Cardiac fibroblast (primary cell): ENCODE measurements around the gene SFXN5.

ENCODE experiments used
- DNase-seq, 2 donors: peaks; one replicate each; pipeline versions ENCODE4 v3.0.0 to v3.0.0-alpha.2; 2010; ENCODE audit warnings: low read depth in 2 of 2
- H3K4me3 ChIP-seq, 2 donors: replicated peaks in 1 of 2; 1 replicate in 1 of 2; 2 replicates in 1 of 2; pipeline ENCODE4 v1.5.1; 2011; ENCODE audit warnings: low read depth in 2 of 2, low read length in 2 of 2, mild to moderate bottlenecking in 2 of 2, moderate library complexity in 1 of 2
- TF ChIP-seq, protein P1 (sequence below): IDR thresholded peaks from one replicate; pipeline ENCODE4 v1.5.1; 2011; ENCODE audit warnings: low read depth, mild to moderate bottlenecking, low read length, inconsistent platforms

Gene SFXN5

DNA sequence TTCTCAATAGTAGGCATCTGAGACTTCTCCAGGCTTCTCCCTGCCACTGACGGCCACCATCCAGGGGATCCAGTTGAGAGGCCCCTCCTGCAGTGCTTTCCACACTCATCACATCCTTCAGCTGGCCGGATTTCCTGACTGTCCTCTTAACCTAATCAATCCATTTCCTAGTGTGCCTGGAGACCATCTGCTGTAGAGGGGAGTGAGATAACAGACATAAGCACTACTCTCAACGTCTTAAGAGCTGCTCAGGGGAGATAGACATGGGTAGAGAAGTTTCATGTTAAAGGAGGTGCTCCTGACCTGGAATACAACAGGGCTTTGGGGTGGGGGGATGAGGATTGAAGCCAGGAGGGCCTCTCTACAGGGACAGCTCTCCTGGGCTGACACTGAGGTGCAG lies 170.1 kb downstream of the SFXN5 start:
- TF ChIP-seq, protein P1, sequence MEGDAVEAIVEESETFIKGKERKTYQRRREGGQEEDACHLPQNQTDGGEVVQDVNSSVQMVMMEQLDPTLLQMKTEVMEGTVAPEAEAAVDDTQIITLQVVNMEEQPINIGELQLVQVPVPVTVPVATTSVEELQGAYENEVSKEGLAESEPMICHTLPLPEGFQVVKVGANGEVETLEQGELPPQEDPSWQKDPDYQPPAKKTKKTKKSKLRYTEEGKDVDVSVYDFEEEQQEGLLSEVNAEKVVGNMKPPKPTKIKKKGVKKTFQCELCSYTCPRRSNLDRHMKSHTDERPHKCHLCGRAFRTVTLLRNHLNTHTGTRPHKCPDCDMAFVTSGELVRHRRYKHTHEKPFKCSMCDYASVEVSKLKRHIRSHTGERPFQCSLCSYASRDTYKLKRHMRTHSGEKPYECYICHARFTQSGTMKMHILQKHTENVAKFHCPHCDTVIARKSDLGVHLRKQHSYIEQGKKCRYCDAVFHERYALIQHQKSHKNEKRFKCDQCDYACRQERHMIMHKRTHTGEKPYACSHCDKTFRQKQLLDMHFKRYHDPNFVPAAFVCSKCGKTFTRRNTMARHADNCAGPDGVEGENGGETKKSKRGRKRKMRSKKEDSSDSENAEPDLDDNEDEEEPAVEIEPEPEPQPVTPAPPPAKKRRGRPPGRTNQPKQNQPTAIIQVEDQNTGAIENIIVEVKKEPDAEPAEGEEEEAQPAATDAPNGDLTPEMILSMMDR = no peak
- H3K4me3 ChIP-seq = no peak overlapping the region
- no peak for DNase-seq

DNA sequence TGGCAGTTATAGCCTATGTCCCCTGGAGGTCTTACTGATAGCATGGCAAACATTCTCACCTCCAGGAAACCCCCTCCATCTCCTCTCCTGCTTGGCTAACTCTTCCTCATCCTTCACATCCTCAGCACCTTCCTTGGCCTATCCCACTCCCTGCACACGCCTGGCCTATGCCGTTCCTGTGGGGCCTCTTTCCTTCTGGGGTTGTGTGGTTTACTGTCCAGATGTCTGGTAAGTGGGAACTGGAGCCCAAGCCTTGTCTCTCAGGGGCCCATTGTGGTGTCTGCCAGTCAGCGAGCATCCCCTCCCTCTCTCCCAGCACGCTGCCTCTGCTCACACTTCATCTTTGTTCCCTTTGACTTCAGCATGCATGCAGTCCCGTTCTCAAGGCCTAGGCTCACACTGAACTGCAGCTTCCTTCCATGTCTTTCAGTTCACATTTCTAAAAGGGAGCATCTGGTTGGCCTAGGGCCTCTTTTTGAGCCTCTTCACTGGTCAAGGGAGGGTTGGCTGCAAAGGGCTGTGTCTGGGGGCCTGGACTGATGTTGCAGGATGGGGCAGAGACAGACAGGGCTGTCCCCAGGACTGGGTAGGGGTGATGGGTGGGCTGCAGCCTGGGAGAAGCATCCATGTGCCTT lies 171.2 kb downstream of the SFXN5 start:
- no peak overlapping the region for H3K4me3 ChIP-seq
- no peak for DNase-seq
- TF ChIP-seq, protein P1 = no peak

GRCh38 chr2:72898585-72898906 lies 173.0 kb downstream of the SFXN5 start:
- no peak for DNase-seq
- H3K4me3 ChIP-seq = no peak overlapping the region
- TF ChIP-seq, protein P1 = no peak

- no peak for DNase-seq
- TF ChIP-seq, protein P1 = no peak
- H3K4me3 ChIP-seq = no peak overlapping the region
Observed at GRCh38 chr2:72897785-72898584, 173.5 kb downstream of the SFXN5 start.

DNA sequence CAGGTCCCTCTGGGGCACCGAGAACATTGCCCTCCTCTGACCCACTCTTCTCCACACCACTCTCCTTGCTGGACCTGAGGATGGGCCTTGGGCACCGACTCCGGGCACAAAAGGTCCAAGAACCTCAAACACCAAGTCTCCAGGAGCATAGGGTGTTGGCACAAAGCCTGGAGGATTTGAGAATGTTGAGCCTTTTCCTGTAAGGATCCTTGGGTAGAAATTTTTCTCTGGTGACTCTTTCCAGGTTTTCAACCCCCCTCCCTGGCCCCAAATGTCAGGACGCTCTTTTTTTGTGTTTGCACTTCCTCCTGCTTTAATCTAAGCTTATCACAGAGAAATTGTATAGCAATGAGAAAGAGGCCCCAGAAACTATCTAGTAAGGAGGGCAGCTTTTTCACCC lies 175.1 kb downstream of the SFXN5 start:
- H3K4me3 ChIP-seq = no peak overlapping the region
- DNase-seq = peak in 1 of 2 donors; percentile 56
- TF ChIP-seq, protein P1 = no peak

DNA sequence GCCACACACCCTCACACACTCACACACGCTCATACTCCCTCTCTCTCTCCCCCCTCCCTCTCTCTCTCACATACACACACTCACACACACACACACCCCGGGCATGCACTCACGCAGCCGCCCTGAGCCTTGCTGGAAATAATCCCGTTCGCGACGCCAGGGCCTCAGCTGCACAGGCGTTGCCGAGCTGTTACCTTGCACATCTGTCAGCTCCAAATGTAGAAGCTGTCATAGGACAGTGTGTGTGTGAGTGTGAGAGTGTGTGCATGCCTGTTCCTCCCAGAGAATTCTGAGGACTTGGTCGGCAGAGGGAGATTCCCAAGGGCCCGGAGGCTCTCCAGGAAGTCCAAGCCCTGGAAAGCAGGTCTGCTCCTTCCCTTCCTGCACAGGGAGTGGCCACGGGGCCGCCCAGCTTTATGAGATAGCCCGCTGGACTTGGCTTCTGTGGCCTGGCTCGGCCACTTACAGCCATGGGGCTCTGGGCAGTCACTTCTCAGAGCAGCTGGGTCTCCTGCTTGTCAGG lies 175.7 kb downstream of the SFXN5 start:
- peak; percentile 48 to 79 for DNase-seq

More for the DNA sequence above, 175.7 kb downstream of the SFXN5 start:
- H3K4me3 ChIP-seq = no peak overlapping the region
- TF ChIP-seq, protein P1 = no peak
